ENCODE measurements around the gene CRY2. TPM values are rescaled to one million over a fixed set of nuclear protein-coding genes. Genes with fewer than 3 reads are reported as not detected.

The CRY2 gene
- total RNA-seq, 2 experiments from 2014 or later: 248 TPM

DNA sequence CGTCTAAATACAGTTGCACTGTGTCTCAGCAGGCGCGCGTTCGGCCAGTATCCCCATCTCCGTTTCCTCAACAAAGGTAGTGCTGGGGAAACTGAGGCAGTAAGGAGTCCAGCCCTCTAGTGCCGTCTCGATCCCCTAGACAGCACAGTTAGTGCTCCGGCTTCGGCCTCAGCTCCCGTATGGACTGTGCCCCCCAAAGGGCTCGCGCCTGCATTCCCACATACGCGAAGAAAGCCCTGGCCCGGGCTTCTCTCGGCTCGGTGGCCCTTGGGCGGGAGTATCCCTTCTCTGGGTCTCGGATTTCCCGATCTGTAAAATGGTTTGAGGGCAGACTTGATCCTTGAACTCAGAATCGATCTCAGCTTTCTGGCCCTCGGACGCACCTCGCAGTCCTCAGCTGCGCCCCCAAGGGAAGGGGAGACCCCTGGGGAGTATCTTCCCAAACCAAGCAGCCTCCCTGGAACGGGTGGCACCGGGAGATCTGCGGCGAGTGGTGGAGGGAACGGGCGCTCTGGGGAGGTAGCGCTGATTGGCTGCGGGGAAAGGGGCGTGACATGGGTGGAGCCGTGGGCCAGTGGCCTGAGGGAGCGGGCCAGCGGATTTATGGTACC lies 71.2 kb downstream of the CRY2 start:
- peak overlapping the region; percentile 99 for H3K4me3 Mint-ChIP-seq
- Histone ChIP-seq H3K27ac (ENCODE audit: low read depth in 1 of 2, low read length in 2 of 2) (peak overlapping the region; percentile 90 to 95), H3K9me3 (ENCODE audit: control insufficient read depth in 1 of 2, insufficient read depth in 1 of 2, low read length in 2 of 2) (peaks cover 0 to 3% of the 10 kb centered on the region in 2 experiments), H3K4me3 (ENCODE audit: low read length) (peak overlapping the region; percentile 93), H3K4me1 (ENCODE audit: insufficient read depth, low read length) (peaks cover 75% of the 10 kb centered on the region), H3K27me3 (ENCODE audit: control insufficient read depth in 1 of 2, insufficient read depth in 2 of 2, low read length in 2 of 2) (peaks cover 3 to 6% of the 10 kb centered on the region in 2 experiments), H3K36me3 (ENCODE audit: insufficient read depth, low read length) (peaks cover 31% of the 10 kb centered on the region)
- H3K27me3 Mint-ChIP-seq: peaks cover 8% of the 10 kb centered on the region
- TF ChIP-seq, protein P1, sequence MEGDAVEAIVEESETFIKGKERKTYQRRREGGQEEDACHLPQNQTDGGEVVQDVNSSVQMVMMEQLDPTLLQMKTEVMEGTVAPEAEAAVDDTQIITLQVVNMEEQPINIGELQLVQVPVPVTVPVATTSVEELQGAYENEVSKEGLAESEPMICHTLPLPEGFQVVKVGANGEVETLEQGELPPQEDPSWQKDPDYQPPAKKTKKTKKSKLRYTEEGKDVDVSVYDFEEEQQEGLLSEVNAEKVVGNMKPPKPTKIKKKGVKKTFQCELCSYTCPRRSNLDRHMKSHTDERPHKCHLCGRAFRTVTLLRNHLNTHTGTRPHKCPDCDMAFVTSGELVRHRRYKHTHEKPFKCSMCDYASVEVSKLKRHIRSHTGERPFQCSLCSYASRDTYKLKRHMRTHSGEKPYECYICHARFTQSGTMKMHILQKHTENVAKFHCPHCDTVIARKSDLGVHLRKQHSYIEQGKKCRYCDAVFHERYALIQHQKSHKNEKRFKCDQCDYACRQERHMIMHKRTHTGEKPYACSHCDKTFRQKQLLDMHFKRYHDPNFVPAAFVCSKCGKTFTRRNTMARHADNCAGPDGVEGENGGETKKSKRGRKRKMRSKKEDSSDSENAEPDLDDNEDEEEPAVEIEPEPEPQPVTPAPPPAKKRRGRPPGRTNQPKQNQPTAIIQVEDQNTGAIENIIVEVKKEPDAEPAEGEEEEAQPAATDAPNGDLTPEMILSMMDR (IDR thresholded peaks at IDR 0.05): no peak
- peaks cover 58% of the 10 kb centered on the region for H3K4me1 Mint-ChIP-seq (ENCODE audit: low read depth)
- CTCF ChIA-PET: interaction anchor here (1.2 to 1.7 kb wide), 3 partner anchors 8 to 75 kb away, joined by 3 to 6 read pairs (median 4); no protein-coding TSS in a partner anchor
- peak overlapping the region; percentile 94 for H3K27ac Mint-ChIP-seq
- POLR2A ChIA-PET: interaction anchor here (0.7 to 3.6 kb wide), 13 partner anchors 8 to 675 kb away, joined by 3 to 43 read pairs (median 5); partner anchors contain the start of genes AMBRA1 and CRY2
- peaks cover 37% of the 10 kb centered on the region for H3K36me3 Mint-ChIP-seq (ENCODE audit: low read depth)
- ATAC-seq (ENCODE audit: poor library complexity) (no peak), DNase-seq (peak in 11 of 14 experiments; percentile 28 to 76 (median 41))
- H3K9me3 Mint-ChIP-seq: no peaks in the 10 kb centered on the region
- intact Hi-C loops (cut with DNase I, micrococcal nuclease): loop anchor here (1.0 to 10.0 kb wide), 6 partner anchors 70 to 784 kb away; partner anchors contain the start of genes AMBRA1 (in 1 of the 2), ARHGAP1 (in 1 of the 2), PHF21A (in 1 of the 2) and PRDM11 (in 1 of the 2)

DNA sequence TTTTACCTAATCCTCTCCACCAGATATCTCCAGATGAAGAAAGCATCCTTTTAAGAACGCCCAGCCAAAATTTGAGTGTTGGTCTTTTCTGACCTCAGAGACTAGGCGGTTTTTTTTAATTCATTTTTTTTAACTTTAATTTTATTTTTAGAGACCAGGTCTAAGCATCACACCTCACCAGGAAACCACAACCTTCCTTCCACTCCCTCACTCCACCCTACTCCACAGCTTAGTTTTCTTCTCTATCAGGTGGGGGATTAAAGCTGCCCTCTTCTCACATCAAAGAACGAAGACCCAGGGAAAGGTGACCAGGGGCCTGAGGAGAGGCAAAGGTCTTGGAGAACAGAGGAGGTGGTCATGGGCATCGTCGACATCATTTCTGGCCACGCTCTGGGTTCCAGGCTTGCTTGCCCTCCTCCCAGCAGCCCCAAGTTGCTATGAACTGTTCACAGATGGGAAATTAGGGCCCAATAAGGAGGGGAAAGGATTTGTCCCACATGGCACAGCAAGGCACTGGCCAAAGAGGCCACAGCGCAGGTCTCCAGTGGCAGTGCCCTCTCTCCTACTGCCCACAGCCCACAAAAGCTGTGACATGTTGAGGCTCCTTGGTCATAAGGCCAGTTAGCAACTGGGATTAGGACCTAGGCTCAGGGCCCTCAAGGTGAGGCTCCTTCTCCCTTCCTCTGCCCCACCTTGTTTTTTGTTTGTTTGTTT lies 71.8 kb downstream of the CRY2 start:
- ATAC-seq (ENCODE audit: poor library complexity) (no peak), DNase-seq (peak in 2 of 14 experiments; percentile 31 to 54)
- no peaks in the 10 kb centered on the region for H3K9me3 Mint-ChIP-seq
- Histone ChIP-seq H3K4me1 (ENCODE audit: insufficient read depth, low read length) (peaks cover 78% of the 10 kb centered on the region), H3K4me3 (ENCODE audit: low read length) (peak overlapping the region; percentile 93), H3K27ac (ENCODE audit: low read depth in 1 of 2, low read length in 2 of 2) (peak overlapping the region in 1 of 2 donors; percentile 95), H3K27me3 (ENCODE audit: control insufficient read depth in 1 of 2, insufficient read depth in 2 of 2, low read length in 2 of 2) (peaks cover 4 to 6% of the 10 kb centered on the region in 2 experiments), H3K9me3 (ENCODE audit: control insufficient read depth in 1 of 2, insufficient read depth in 1 of 2, low read length in 2 of 2) (peaks cover 0 to 3% of the 10 kb centered on the region in 2 experiments), H3K36me3 (ENCODE audit: insufficient read depth, low read length) (peaks cover 24% of the 10 kb centered on the region)
- peaks cover 59% of the 10 kb centered on the region for H3K4me1 Mint-ChIP-seq (ENCODE audit: low read depth)
- intact Hi-C loops (cut with DNase I, micrococcal nuclease): loop anchor here (1.0 to 10.0 kb wide), 6 partner anchors 71 to 783 kb away; partner anchors contain the start of genes AMBRA1 (in 1 of the 2), ARHGAP1 (in 1 of the 2), PHF21A (in 1 of the 2) and PRDM11 (in 1 of the 2)
- H3K36me3 Mint-ChIP-seq (ENCODE audit: low read depth): peaks cover 32% of the 10 kb centered on the region
- H3K27ac Mint-ChIP-seq: peak overlapping the region; percentile 94
- H3K27me3 Mint-ChIP-seq: peaks cover 10% of the 10 kb centered on the region
- peak overlapping the region; percentile 99 for H3K4me3 Mint-ChIP-seq
- CTCF ChIA-PET: interaction anchor here (1.3 to 1.7 kb wide), 2 partner anchors 46 to 76 kb away, joined by 4 to 6 read pairs; no protein-coding TSS in a partner anchor
- POLR2A ChIA-PET: interaction anchor here (0.7 to 3.6 kb wide), 5 partner anchors 11 to 675 kb away, joined by 3 to 43 read pairs (median 6); partner anchors contain the start of genes AMBRA1 and CRY2
- TF ChIP-seq, protein P1 (IDR thresholded peaks at IDR 0.05): no peak

DNA sequence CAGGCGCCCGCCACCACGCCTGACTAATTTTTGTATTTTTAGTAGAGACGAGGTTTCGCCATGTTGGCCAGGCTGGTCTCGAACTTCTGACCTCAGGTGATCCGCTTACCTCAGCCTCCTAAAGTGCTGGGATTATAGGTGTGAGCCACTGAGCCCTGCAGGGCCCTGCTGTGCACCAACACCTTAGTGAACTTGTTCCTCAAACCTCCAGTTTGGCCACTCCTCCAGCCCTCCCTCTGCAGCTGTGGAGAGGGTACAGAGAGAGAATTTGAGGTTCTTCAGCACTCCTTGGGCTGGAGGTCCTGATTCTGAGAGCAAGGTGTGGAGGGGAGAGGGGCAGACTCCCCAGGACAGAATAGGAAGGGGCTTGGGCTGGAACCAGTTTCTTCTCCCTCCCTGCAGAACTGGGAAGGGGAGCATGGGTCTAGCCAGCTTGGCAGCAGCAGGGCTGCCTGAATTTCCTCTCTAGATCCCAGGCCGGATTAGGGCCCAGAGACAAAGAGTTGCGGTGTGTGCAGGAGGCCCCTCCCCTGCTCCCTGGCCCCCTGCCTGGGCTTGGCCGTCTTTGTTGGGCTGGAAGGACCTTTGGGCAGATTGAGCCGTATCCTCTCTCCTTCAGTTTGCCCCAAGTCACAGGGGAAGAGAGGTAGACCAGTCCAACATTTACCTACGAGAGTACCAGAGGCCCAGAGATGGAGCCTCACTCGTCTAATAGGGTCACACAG lies 72.7 kb downstream of the CRY2 start:
- Mint-ChIP-seq H3K4me3 (peak overlapping the region; percentile 99), H3K9me3 (no peaks in the 10 kb centered on the region), H3K27me3 (peaks cover 14% of the 10 kb centered on the region), H3K4me1 (ENCODE audit: low read depth) (peaks cover 59% of the 10 kb centered on the region), H3K36me3 (ENCODE audit: low read depth) (peaks cover 25% of the 10 kb centered on the region), H3K27ac (peak overlapping the region; percentile 94)
- TF ChIP-seq, protein P1 (IDR thresholded peaks at IDR 0.05): no peak
- ChIA-PET POLR2A (no interaction called here), CTCF (interaction anchor here (1.7 kb wide), 1 partner anchor 45 kb away, joined by 4 read pairs; no protein-coding TSS in a partner anchor)
- peaks cover 15% of the 10 kb centered on the region for H3K36me3 ChIP-seq (ENCODE audit: insufficient read depth, low read length)
- peak in 1 of 14 experiments; percentile 18 for DNase-seq
- no peak overlapping the region for H3K27ac ChIP-seq (ENCODE audit: low read depth in 1 of 2, low read length in 2 of 2)
- peaks cover 77% of the 10 kb centered on the region for H3K4me1 ChIP-seq (ENCODE audit: insufficient read depth, low read length)
- H3K9me3 ChIP-seq (ENCODE audit: control insufficient read depth in 1 of 2, insufficient read depth in 1 of 2, low read length in 2 of 2): peaks cover 0 to 3% of the 10 kb centered on the region in 2 experiments
- no peak overlapping the region for H3K4me3 ChIP-seq (ENCODE audit: low read length)
- no peak for ATAC-seq (ENCODE audit: poor library complexity)
- H3K27me3 ChIP-seq (ENCODE audit: control insufficient read depth in 1 of 2, insufficient read depth in 2 of 2, low read length in 2 of 2): peaks cover 4 to 6% of the 10 kb centered on the region in 2 experiments
- intact Hi-C loops (cut with DNase I, micrococcal nuclease): loop anchor here in 1 of 2 experiments (5.0 to 10.0 kb wide), 4 partner anchors 202 to 782 kb away; partner anchors contain the start of genes AMBRA1, ARHGAP1, PHF21A and PRDM11

All from CD4-positive, alpha-beta T cell (primary cell).